Measurements from ENCODE around the gene ZNF445. TPM values are rescaled to one million over a fixed set of nuclear protein-coding genes. Genes with fewer than 3 reads are reported as not detected.
"Not testable (repeated sequence)": the region's sequence is repeated elsewhere in the genome, so short reads cannot be mapped to it uniquely, and the experiment has no call there.

Gene ZNF445
- total RNA-seq, 1 donor from 2014 or later = 16.7 TPM

- intact Hi-C loops (cut with DNase I) = no loop called here
- DNase-seq (ENCODE audit: low spot score) = no peak
Observed at GRCh38 chr3:44478606-44479094, 1.2 kb upstream of the ZNF445 start.

DNA sequence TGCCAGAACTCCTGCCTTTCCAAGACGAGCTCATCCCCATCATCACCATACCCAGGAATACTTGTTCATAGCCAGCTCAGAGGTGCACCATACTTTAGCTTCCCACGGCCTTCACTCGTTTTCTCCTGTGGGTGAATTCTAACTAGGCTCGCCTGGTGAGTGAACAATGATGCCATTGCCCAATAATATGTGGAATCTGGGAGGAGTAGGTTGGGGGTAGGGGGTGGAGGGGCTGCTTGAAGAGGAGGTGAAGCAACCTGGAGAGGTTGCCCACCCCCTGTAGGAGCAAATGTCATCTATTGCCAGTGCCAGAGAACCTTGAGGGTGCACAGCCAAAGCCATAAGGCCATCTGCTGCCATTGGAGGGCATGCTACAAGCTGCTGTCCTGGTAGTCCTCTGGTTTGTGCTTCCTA is 592 bp upstream of the ZNF445 start:
- intact Hi-C loops (cut with DNase I) = no loop called here
- no peak for DNase-seq (ENCODE audit: low spot score)

GRCh38 chr3:44476963-44477311 is 533 bp downstream of the ZNF445 start:
- no peak for DNase-seq (ENCODE audit: low spot score)
- intact Hi-C loops (cut with DNase I) = loop anchor here (2.0 kb wide), 1 partner anchor 34 kb away; no protein-coding TSS in a partner anchor

DNA sequence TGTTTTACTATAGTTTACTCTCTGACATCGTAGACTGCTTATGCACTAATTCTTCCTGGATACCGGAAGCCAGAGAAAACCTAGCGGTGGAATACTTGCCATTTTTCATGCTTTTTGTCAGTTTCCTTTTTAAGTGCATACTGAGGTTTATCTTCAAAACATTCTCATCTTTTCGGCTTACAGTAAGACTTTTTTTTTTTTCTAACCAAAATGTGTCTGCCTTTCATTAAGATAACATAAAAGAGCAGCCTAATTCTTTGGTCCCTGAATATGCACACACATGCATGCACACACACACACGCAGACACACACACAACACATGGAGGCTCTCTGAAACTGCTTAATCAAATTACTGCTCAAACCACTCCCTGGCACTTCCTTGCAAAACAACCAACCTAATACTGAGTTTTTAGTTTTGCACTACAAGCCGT is 1.3 kb downstream of the ZNF445 start:
- DNase-seq (ENCODE audit: low spot score) = no peak
- intact Hi-C loops (cut with DNase I) = loop anchor here (2.0 kb wide), 1 partner anchor 35 kb away; no protein-coding TSS in a partner anchor

DNA sequence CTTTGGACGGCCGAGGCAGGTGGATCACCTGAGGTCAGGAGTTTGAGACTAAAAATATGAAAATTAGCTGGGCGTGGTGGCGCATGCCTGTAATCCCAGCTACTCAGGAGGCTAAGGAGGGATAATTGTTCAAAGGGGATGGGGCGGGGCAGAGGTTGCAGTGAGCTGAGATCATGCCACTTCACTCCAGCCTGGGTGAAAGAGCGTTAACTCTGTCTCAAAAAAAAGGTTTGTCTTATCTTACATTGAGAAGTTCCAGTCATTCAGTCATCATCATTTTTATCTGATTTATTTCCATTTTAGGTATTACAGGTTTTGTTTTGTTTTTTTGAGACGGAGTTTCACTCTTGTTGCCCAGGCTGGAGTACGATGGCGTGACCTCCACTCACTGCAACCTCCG is 2.6 kb downstream of the ZNF445 start:
- intact Hi-C loops (cut with DNase I); DNase-seq (ENCODE audit: low spot score): not testable (repeated sequence)

DNA sequence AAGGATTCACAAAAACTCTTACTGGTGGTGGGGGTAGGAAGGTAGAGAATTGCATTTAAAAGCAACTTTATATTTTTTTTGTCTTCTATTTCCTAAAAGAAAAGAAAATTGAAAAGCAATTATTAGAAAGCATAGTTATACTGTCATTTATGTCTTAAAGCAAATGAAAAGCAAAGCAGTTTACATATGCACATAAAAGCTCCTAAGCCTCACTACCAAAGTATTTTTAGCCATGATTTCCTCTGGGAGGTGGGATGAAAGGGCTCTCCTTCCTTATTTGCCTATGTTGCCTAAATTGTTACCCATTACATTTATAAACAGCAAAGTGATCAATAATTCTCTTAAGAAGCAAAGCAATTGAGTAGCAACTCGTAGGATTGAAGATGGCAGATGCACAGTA is 7.0 kb downstream of the ZNF445 start:
- DNase-seq (ENCODE audit: low spot score) = no peak
- intact Hi-C loops (cut with DNase I) = no loop called here

DNA sequence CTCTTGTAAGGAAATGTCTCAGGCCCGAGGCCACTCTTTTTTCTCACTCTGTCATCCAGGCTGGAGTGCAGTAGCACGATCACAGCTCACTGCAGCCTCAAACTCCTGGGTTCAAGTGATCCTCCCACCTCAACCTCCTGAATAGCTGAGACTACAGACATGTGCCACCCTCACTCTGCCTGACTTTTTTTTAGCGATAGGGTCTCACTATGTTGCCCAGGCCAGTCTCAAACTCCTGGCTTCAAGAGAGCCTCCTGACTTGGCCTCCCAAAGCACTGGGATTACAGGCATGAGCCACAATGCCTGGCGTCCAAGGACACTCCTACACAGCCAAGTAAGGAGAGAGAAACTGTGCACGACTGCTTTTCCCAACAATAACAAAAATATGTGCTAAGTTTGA is 7.6 kb downstream of the ZNF445 start:
- DNase-seq (ENCODE audit: low spot score) = no peak
- intact Hi-C loops (cut with DNase I) = no loop called here

GRCh38 chr3:44468572-44469520 is 8.6 kb downstream of the ZNF445 start:
- no peak for DNase-seq (ENCODE audit: low spot score)
- intact Hi-C loops (cut with DNase I) = no loop called here

DNA sequence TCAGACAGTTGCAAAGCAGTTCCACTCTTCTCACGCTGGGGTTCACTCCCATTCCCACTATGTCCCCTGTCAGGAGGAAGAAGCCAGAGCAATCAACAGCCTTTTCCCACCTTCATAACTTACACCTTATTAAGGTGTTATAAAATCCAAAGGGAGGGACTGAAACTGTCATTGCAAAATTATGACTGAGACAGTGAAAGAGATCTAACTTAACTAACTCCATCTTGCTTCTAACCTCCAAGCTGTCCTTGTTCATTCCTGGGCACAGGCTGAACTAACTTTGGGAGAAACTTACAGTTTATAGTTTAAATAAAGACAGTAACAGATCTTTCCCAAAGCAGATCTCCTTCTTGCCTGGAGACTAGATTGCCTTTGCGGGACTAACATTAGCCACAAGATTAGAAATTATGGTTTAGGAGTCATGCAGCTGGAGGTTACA is 9.4 kb downstream of the ZNF445 start:
- DNase-seq (ENCODE audit: low spot score); intact Hi-C loops (cut with DNase I): not testable (repeated sequence)

- no peak for DNase-seq (ENCODE audit: low spot score)
- intact Hi-C loops (cut with DNase I) = no loop called here
Observed at GRCh38 chr3:44467241-44467640, 10.2 kb downstream of the ZNF445 start.

GRCh38 chr3:44464920-44465319 is 12.6 kb downstream of the ZNF445 start:
- intact Hi-C loops (cut with DNase I); DNase-seq (ENCODE audit: low spot score): not testable (repeated sequence)

DNA sequence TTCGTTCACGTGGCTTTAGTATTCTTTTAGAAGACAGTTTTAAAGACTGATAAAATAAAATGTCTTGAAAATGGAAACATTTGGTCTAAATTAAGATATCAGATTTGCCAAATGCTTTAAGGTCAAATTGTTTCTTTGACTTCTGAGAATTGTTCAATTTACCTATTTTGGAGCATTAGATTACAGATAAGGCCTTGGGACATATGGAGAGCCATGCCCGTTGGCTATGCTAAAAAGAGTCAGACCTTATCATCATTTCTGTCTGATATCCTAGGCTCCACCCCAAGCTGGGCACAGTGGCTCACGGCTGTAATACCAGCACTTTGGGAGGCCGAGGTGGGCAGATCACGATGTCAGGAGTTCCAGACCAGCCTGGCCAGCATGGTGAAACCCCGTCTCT is 13.0 kb downstream of the ZNF445 start:
- no peak for DNase-seq (ENCODE audit: low spot score)
- intact Hi-C loops (cut with DNase I) = no loop called here

- DNase-seq (ENCODE audit: low spot score); intact Hi-C loops (cut with DNase I): not testable (repeated sequence)
Observed at GRCh38 chr3:44460050-44460449, 17.4 kb downstream of the ZNF445 start.

- no peak for DNase-seq (ENCODE audit: low spot score)
- intact Hi-C loops (cut with DNase I) = no loop called here
Observed at GRCh38 chr3:44455318-44455717, 22.2 kb downstream of the ZNF445 start.

DNA sequence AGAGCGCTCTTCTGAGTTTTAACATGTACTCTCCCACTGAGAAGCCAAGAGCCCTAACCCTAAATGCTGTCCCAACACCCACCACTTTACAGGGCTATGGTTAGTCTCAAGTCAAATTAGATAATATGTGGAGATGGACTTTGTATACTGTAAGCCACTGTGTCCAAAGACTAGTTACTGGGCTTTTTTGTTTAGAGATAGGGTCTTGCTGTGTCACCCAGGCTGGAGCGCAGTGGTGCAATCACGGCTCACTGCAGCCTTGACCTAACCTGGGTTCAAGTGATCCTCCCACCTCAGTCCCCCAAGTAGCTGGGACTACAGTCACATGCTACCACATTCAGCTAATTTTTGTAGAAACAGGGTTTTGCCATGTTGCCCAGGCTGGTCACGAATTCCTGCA is 23.2 kb downstream of the ZNF445 start:
- DNase-seq (ENCODE audit: low spot score) = no peak
- intact Hi-C loops (cut with DNase I) = no loop called here

DNA sequence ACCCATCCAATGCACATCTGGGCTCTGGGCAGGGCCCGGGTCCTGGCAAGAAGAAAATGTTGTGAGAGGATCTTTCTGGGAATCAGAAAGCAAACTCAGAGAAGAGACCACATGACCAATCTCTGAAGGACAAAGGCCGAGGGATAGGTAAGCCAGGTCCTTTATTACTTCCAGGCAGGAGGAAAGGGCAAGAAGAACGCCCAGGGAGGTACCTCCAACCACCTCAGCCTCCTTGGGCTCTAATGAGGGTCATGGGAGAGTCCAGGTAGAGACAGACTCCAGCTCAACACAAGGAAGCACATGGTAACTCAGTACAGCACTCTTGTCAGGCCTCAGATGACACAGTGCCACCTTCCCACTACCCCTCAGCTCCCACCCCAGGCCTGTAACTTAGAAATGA is 26.0 kb downstream of the ZNF445 start:
- intact Hi-C loops (cut with DNase I) = no loop called here

DNA sequence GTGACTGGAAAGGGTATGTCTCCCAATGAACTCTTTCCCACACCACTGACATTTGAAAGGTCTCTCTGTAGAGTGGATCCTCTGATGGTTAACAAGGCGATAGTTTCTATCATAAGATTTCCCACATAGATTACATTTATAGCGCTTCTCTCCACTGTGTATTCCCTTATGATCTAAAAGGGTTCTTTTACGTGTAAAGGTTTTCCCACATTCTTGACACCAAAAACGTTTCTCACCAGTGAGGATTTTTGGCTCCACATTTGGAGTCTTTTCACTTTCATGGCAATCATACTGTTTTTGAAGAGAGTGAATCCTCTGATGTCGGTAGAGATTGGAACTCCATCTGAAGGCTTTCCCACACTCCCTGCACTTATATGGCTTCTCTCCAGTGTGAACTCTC is 30.5 kb downstream of the ZNF445 start:
- DNase-seq (ENCODE audit: low spot score) = no peak
- intact Hi-C loops (cut with DNase I) = no loop called here

More for the DNA sequence above, 26.0 kb downstream of the ZNF445 start:
- no peak for DNase-seq (ENCODE audit: low spot score)

- DNase-seq (ENCODE audit: low spot score) = no peak
- intact Hi-C loops (cut with DNase I) = no loop called here
Observed at GRCh38 chr3:44445786-44446185, 31.7 kb downstream of the ZNF445 start.

DNA sequence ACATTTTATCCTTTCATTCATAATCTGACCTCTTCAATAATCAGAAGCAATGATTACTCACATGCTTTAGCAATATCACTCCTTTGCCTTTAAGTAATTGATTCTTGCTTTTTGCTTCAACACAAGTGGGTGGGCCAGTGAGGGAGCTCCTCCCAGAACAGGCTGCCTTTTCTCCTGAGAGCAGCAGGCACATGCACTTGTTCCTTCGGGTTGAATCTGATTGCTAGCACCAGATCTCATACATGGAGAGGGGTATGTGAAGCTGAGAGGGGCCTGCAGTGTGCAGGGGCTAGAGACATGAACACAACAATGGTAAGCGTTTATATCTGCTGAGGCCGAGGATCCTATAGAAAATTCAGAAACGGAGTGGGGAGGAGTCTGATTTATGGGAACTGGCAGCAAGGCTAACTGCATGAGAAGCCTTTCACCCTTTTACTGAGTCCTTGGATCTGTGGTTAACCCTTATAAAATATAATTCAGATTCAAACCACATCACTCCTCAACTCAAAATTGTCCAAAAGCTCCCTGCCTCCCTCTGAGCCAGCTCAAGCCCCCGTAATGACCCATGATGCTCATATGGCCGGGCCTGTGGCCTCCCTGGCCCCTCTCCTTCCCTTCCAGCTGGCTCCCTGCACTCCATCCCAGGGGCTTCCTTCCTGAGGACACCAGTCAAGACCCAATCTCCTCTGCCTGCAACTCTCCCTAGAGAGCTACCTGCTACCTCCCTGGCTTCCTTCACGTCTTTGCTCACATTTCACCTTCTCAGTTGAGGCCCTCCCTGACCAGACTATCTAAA is 32.4 kb downstream of the ZNF445 start:
- DNase-seq (ENCODE audit: low spot score) = peak; percentile 61
- intact Hi-C loops (cut with DNase I) = no loop called here

- DNase-seq (ENCODE audit: low spot score) = peak; percentile 64
Observed at GRCh38 chr3:44444437-44444836, 33.0 kb downstream of the ZNF445 start.

More at GRCh38 chr3:44444437-44444836, 33.0 kb downstream of the ZNF445 start:
- intact Hi-C loops (cut with DNase I) = no loop called here

Measured in cardiac septum (tissue), 1 donor.